Breast epithelium (tissue), 4 donors: ENCODE measurements around the gene EPHA4. TPM values are rescaled to one million over a fixed set of nuclear protein-coding genes. Genes with fewer than 3 reads are reported as not detected.

ENCODE experiments used
- DNase-seq, 2 donors: peaks; one replicate each; pipeline ENCODE4 v3.0.0-alpha.2; 2019; ENCODE audit warnings: low spot score in 2 of 2
- H3K27ac ChIP-seq, 2 donors: fragments of 200-600 bp; sonication (generic) in 1 of 2; one replicate each; pipeline ENCODE4 v1.5.1; 2016 to 2019; ENCODE audit warnings: mild to moderate bottlenecking in 1 of 2
- H3K27me3 ChIP-seq, 2 donors: fragments of 200-600 bp; sonication (generic) in 1 of 2; one replicate each; pipeline versions ENCODE4 v1.5.1 to v1.6.0; 2017 to 2019; ENCODE audit warnings: control low read depth in 1 of 2, mild to moderate bottlenecking in 1 of 2
- H3K36me3 ChIP-seq: fragments of 200-600 bp; one replicate; pipeline ENCODE4 v1.5.1; 2019
- H3K4me1 ChIP-seq, 2 donors: fragments of 200-600 bp; sonication (generic); one replicate each; pipeline ENCODE4 v1.5.1; 2016 to 2019; ENCODE audit warnings: control low read depth in 1 of 2
- H3K4me3 ChIP-seq, 3 donors: fragments of 200-600 bp; sonication (generic); 1 replicate in 2 of 3; 2 replicates in 1 of 3; pipeline ENCODE4 v1.5.1; 2016 to 2019; ENCODE audit warnings: mild to moderate bottlenecking in 3 of 3, moderate library complexity in 2 of 3
- H3K9me3 ChIP-seq, 2 donors: fragments of 200-600 bp; sonication (generic) in 1 of 2; one replicate each; pipeline ENCODE4 v1.5.1; 2016 to 2019; ENCODE audit warnings: control low read depth in 1 of 2
- CTCF ChIP-seq, 3 donors: fragments of 450-650 bp; IDR thresholded peaks; one replicate each; pipeline ENCODE4 v1.5.1; 2016 to 2017; ENCODE audit warnings: antibody characterized with exemption in 3 of 3, mild to moderate bottlenecking in 3 of 3, moderate library complexity in 3 of 3
- POLR2A ChIP-seq: fragments of 450-650 bp; IDR thresholded peaks from one replicate; pipeline ENCODE4 v1.6.1; 2016; ENCODE audit warnings: antibody characterized with exemption, mild to moderate bottlenecking, moderate library complexity
- POLR2AphosphoS5 ChIP-seq, 3 donors: sonication (generic); formaldehyde crosslinking; IDR thresholded peaks; one replicate each; pipeline ENCODE4 v1.6.1; 2017; ENCODE audit warnings: antibody characterized with exemption in 3 of 3
- intact Hi-C: fragments of 100-400 bp; cut with DNase I; formaldehyde crosslinking; loops from one replicate; pipeline ENCODE4 v1.15.1; 2023; ENCODE audit warnings: low total_unique reads
- total RNA-seq, 3 donors: library from RNA; depleted of rRNA; stranded (reverse); fragments of >200 nt; gene quantifications; one replicate each; pipeline ENCODE4 v1.1.0, GENCODE V29; 2016

The EPHA4 gene
- total RNA-seq, 3 donors from 2014 or later: 12.8 to 44.2 (median 18.6) TPM

- no peaks in the 10 kb centered on the region for H3K4me1 ChIP-seq
- no peaks in the 10 kb centered on the region for H3K9me3 ChIP-seq
- H3K4me3 ChIP-seq: no peak overlapping the region
- no peaks in the 10 kb centered on the region for H3K36me3 ChIP-seq
- no peak overlapping the region for H3K27ac ChIP-seq
- intact Hi-C loops: no loop called here
- no peak for DNase-seq
- no peaks in the 10 kb centered on the region for H3K27me3 ChIP-seq
- TF ChIP-seq POLR2AphosphoS5 (IDR thresholded peaks at IDR 0.05) (no peak), CTCF (IDR thresholded peaks at IDR 0.05) (no peak), POLR2A (no peak)
Observed at GRCh38 chr2:221460136-221460535, 112.0 kb downstream of the EPHA4 start.

- no peaks in the 10 kb centered on the region for H3K27me3 ChIP-seq
- no peaks in the 10 kb centered on the region for H3K4me1 ChIP-seq
- no peak overlapping the region for H3K27ac ChIP-seq
- H3K9me3 ChIP-seq: no peaks in the 10 kb centered on the region
- H3K4me3 ChIP-seq: no peak overlapping the region
- H3K36me3 ChIP-seq: no peaks in the 10 kb centered on the region
- intact Hi-C loops: no loop called here
- DNase-seq: no peak
- TF ChIP-seq POLR2A (no peak), POLR2AphosphoS5 (IDR thresholded peaks at IDR 0.05) (no peak), CTCF (IDR thresholded peaks at IDR 0.05) (no peak)
Observed at GRCh38 chr2:221458578-221458977, 113.5 kb downstream of the EPHA4 start.

- no peak for TF ChIP-seq POLR2A
- no peak for TF ChIP-seq POLR2AphosphoS5 (IDR thresholded peaks at IDR 0.05)
- TF ChIP-seq CTCF (IDR thresholded peaks at IDR 0.05): no peak
- no peaks in the 10 kb centered on the region for H3K36me3 ChIP-seq
- no peak overlapping the region for H3K4me3 ChIP-seq
- H3K27ac ChIP-seq: no peak overlapping the region
- no peaks in the 10 kb centered on the region for H3K4me1 ChIP-seq
- intact Hi-C loops: no loop called here
- H3K27me3 ChIP-seq: no peaks in the 10 kb centered on the region
- no peak for DNase-seq
- no peaks in the 10 kb centered on the region for H3K9me3 ChIP-seq
Observed at GRCh38 chr2:221455214-221455613, 116.9 kb downstream of the EPHA4 start.

- intact Hi-C loops: no loop called here
- H3K9me3 ChIP-seq: no peaks in the 10 kb centered on the region
- no peaks in the 10 kb centered on the region for H3K36me3 ChIP-seq
- no peaks in the 10 kb centered on the region for H3K4me1 ChIP-seq
- DNase-seq: no peak
- TF ChIP-seq CTCF (IDR thresholded peaks at IDR 0.05): no peak
- TF ChIP-seq POLR2A: no peak
- no peak for TF ChIP-seq POLR2AphosphoS5 (IDR thresholded peaks at IDR 0.05)
- H3K27ac ChIP-seq: no peak overlapping the region
- no peak overlapping the region for H3K4me3 ChIP-seq
- H3K27me3 ChIP-seq: no peaks in the 10 kb centered on the region
Observed at GRCh38 chr2:221454459-221455105, 117.5 kb downstream of the EPHA4 start.

GRCh38 chr2:221451862-221452788 lies 120.0 kb downstream of the EPHA4 start:
- H3K27me3 ChIP-seq: no peaks in the 10 kb centered on the region
- DNase-seq: no peak
- TF ChIP-seq POLR2A: no peak
- no peak for TF ChIP-seq POLR2AphosphoS5 (IDR thresholded peaks at IDR 0.05)
- TF ChIP-seq CTCF (IDR thresholded peaks at IDR 0.05): no peak

More at GRCh38 chr2:221451862-221452788, 120.0 kb downstream of the EPHA4 start:
- intact Hi-C loops: no loop called here
- Histone ChIP-seq H3K27ac (no peak overlapping the region), H3K4me3 (no peak overlapping the region), H3K4me1 (no peaks in the 10 kb centered on the region), H3K36me3 (no peaks in the 10 kb centered on the region), H3K9me3 (no peaks in the 10 kb centered on the region)
